GM15510 (cell line): ENCODE measurements around the gene MRPS26.

Source experiments
- POLR2A ChIP-seq: IDR thresholded peaks from 3 replicates; pipeline ENCODE4 v1.6.1; 2011; ENCODE audit warnings: borderline replicate concordance; ENCODE audit not compliant: insufficient read length; ENCODE audit errors: extremely low read depth

The MRPS26 gene

GRCh38 chr20:3088031-3088430 is 42.2 kb downstream of the MRPS26 start:
- no peak for TF ChIP-seq POLR2A

DNA sequence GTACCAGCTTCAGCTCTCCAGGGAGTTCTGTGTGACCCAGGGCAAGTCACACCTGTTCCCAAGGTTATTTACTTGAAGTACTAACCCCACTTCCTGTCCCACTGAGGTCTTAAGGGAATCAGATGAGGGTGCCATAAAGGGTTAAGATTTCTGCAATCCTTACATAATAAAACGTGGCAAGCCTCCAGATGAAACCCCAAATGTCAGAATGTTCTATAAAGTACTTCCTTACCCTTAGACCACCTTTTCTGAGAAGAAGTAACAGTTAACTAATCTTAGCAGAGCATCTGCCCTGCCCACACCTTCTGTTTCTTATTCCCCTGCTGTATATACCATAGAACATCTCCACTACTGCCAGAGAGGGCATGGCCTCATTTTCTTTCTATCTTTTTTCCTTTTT is 44.7 kb downstream of the MRPS26 start:
- no peak for TF ChIP-seq POLR2A

- no peak for TF ChIP-seq POLR2A
Observed at GRCh38 chr20:3092611-3093379, 46.9 kb downstream of the MRPS26 start.

DNA sequence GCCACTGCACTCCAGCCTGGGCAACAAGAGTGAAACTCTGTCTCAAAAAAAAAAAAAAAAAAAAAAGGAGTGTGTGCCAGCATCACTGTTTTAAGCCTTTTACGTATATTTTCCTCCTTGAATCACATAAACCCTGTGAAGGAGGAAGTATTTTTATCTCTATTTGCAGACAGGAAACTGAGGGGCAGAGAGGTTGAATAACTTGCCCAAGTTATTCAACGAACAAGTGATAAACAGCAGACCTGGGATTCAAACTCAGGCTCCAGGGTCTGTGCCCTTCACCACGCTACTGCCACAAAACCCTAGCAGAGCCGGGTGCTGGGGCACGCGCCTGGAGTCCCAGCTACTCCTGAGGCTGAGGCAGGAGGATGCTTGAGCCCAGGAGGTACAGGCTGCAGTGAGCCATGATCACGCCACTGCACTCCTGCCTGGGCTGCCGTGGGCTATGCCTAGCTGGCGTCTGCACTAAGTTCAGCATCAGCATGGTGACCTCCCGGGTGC is 48.1 kb downstream of the MRPS26 start:
- no peak for TF ChIP-seq POLR2A

- no peak for TF ChIP-seq POLR2A
Observed at GRCh38 chr20:3094848-3095629, 49.2 kb downstream of the MRPS26 start.
